B cell (primary cell): ENCODE data around the gene PCYOX1L. TPM values are rescaled to one million over a fixed set of nuclear protein-coding genes. Genes with fewer than 3 reads are reported as not detected.

ENCODE experiments used
- ATAC-seq: fragments of 200-7000 bp; cut with Tn5 transposase; one replicate; pipeline ENCODE4 v1.10.0; 2021; ENCODE audit warnings: low read depth, mild to moderate bottlenecking, moderate number of reproducible peaks, moderate library complexity
- CTCF ChIA-PET: fragments of 350-600 bp; sonication (Branson Sonifier 250); formaldehyde crosslinking; loops from one replicate; lab custom pipeline; 2021; ENCODE audit warnings: antibody characterized with exemption, inconsistent platforms; lab: Charles Lee
- POLR2A ChIA-PET: fragments of 350-600 bp; sonication (Branson Sonifier 250); formaldehyde crosslinking; loops from one replicate; lab custom pipeline; 2021; ENCODE audit warnings: antibody characterized with exemption; lab: Charles Lee
- DNase-seq: peaks from one replicate; pipeline ENCODE4 v3.0.0; 2013
- H2AFZ ChIP-seq: 2 replicates; pipeline ENCODE4 v1.6.1; 2012; ENCODE audit warnings: mild to moderate bottlenecking, low read depth, low read length; ENCODE audit not compliant: insufficient read depth, poor library complexity, severe bottlenecking
- H3K27ac ChIP-seq, 2 donors: 1 replicate in 1 of 2; 2 replicates in 1 of 2; pipeline ENCODE4 v1.5.1; 2012 to 2013; ENCODE audit warnings: low read length in 2 of 2, mild to moderate bottlenecking in 2 of 2, moderate library complexity in 1 of 2
- H3K27me3 ChIP-seq, 4 experiments: fragments of 200-600 bp in 1 of 4; sonication (generic) in 1 of 4; replicated peaks in 1 of 4; 1 replicate in 2 of 4; 2 replicates in 2 of 4; pipeline versions ENCODE4 v1.6.1 to v1.7.0; 2013 to 2016; ENCODE audit warnings: low read length in 3 of 4, mild to moderate bottlenecking in 2 of 4, mixed read lengths in 1 of 4, moderate library complexity in 1 of 4; ENCODE audit not compliant: insufficient read depth in 4 of 4, control insufficient read depth in 3 of 4; ENCODE audit errors: control extremely low read depth in 1 of 4
- H3K36me3 ChIP-seq, 2 experiments: replicated peaks in 1 of 2; 1 replicate in 1 of 2; 2 replicates in 1 of 2; pipeline versions ENCODE4 v1.6.1 to v1.7.1; 2013; ENCODE audit warnings: low read length in 1 of 2; ENCODE audit not compliant: insufficient read depth in 2 of 2, control insufficient read depth in 1 of 2; ENCODE audit errors: control extremely low read depth in 1 of 2, extremely low read depth in 1 of 2
- H3K4me1 ChIP-seq, 2 donors: fragments of 200-600 bp in 1 of 2; sonication (generic) in 1 of 2; 1 replicate in 1 of 2; 2 replicates in 1 of 2; pipeline versions ENCODE4 v1.5.1 to v1.6.1; 2013 to 2017; ENCODE audit warnings: low read length in 2 of 2; ENCODE audit not compliant: control insufficient read depth in 2 of 2, insufficient read depth in 2 of 2
- H3K4me2 ChIP-seq: replicated peaks from 2 replicates; pipeline ENCODE3; 2012; ENCODE audit warnings: mild to moderate bottlenecking, low read depth, low read length; ENCODE audit not compliant: poor library complexity, severe bottlenecking
- H3K4me3 ChIP-seq, 5 experiments: fragments of 200-600 bp in 1 of 5; sonication (generic) in 1 of 5; 1 replicate in 3 of 5; 2 replicates in 2 of 5; pipeline versions ENCODE4 v1.5.1 to v1.7.0; 2011 to 2016; ENCODE audit warnings: low read length in 4 of 5, mild to moderate bottlenecking in 4 of 5, low read depth in 2 of 5, control low read depth in 1 of 5, moderate library complexity in 1 of 5; ENCODE audit not compliant: insufficient read depth in 1 of 5; ENCODE audit errors: control extremely low read depth in 1 of 5, extremely low read depth in 1 of 5
- H3K79me2 ChIP-seq: fragments of 200-600 bp; sonication (generic); one replicate; pipeline ENCODE4 v1.6.0; 2016; ENCODE audit warnings: low read length; ENCODE audit not compliant: control insufficient read depth, insufficient read depth
- H3K9ac ChIP-seq: fragments of 200-600 bp; sonication (generic); 2 replicates; pipeline ENCODE4 v1.6.1; 2017; ENCODE audit warnings: mild to moderate bottlenecking, low read length, moderate library complexity
- H3K9me3 ChIP-seq, 3 donors: one replicate each; pipeline versions ENCODE4 v1.6.1 to v1.7.1; 2013; ENCODE audit warnings: low read length in 2 of 3; ENCODE audit not compliant: control insufficient read depth in 2 of 3, insufficient read depth in 1 of 3; ENCODE audit errors: control extremely low read depth in 1 of 3
- H4K20me1 ChIP-seq: 2 replicates; pipeline ENCODE4 v1.6.0; 2012; ENCODE audit warnings: mild to moderate bottlenecking, low read length; ENCODE audit not compliant: insufficient read depth, control insufficient read depth, poor library complexity, severe bottlenecking
- H3K27ac Mint-ChIP-seq: one replicate; pipeline ENCODE4 v1.8.0; 2021; ENCODE audit warnings: mixed read lengths
- H3K27me3 Mint-ChIP-seq: one replicate; pipeline ENCODE4 v1.8.0; 2021; ENCODE audit warnings: mixed read lengths
- H3K4me1 Mint-ChIP-seq: one replicate; pipeline ENCODE4 v1.8.0; 2021; ENCODE audit warnings: mixed read lengths
- H3K4me3 Mint-ChIP-seq: one replicate; pipeline ENCODE4 v1.8.0; 2021; ENCODE audit warnings: mixed read lengths
- H3K9me3 Mint-ChIP-seq: one replicate; pipeline ENCODE4 v1.8.0; 2022; ENCODE audit warnings: mixed read lengths; ENCODE audit not compliant: insufficient read depth
- CTCF ChIP-seq: fragments of 200-600 bp; IDR thresholded peaks from one replicate; pipeline ENCODE4 v1.8.0; 2022; ENCODE audit warnings: antibody characterized with exemption, mild to moderate bottlenecking
- EZH2 ChIP-seq: IDR thresholded peaks from 2 replicates; pipeline ENCODE4 v1.6.1; 2012; ENCODE audit warnings: borderline replicate concordance, low read depth, mild to moderate bottlenecking, moderate library complexity, low read length; ENCODE audit not compliant: insufficient read depth, poor library complexity, severe bottlenecking
- WGBS: methylation state at CpG from one replicate; pipeline ENCODE4 v1.1.5; 2013; ENCODE audit warnings: missing lambda C conversion rate; ENCODE audit not compliant: insufficient coverage; 5-methylcytosine and 5-hydroxymethylcytosine counted together
- intact Hi-C: fragments of 100-400 bp; cut with micrococcal nuclease; formaldehyde crosslinking; loops from one replicate; pipeline ENCODE4 v1.10.0; 2022
- polyA plus RNA-seq: library from polyadenylated mRNA; depleted of rRNA; stranded (reverse); fragments of >200 nt; gene quantifications from 2 replicates; pipeline ENCODE4 v1.2.3, GENCODE V29; 2012
- total RNA-seq, 2 donors: library from RNA; stranded (reverse); fragments of 120-200 nt in 1 of 2; gene quantifications; 1 replicate in 1 of 2; 2 replicates in 1 of 2; pipeline versions ENCODE4 v1.2.3 to v1.2.4, GENCODE V29; 2013 to 2022

Gene PCYOX1L
- total and polyA plus RNA-seq, 2 donors (not counting 1 experiment from before 2014, with no cell fraction given): 11.7 to 19.4 TPM

GRCh38 chr5:149408252-149409099, 50.6 kb downstream of the PCYOX1L start:
- Mint-ChIP-seq H3K27ac (no peak overlapping the region), H3K4me3 (no peak overlapping the region), H3K27me3 (peaks cover 12% of the 10 kb centered on the region), H3K4me1 (no peaks in the 10 kb centered on the region), H3K9me3 (no peaks in the 10 kb centered on the region)
- H3K4me1 ChIP-seq: no peaks in the 10 kb centered on the region
- DNase-seq: no peak
- H3K4me3 ChIP-seq: no peak overlapping the region
- no peak overlapping the region for H2AFZ ChIP-seq
- H3K36me3 ChIP-seq: no peaks in the 10 kb centered on the region
- H3K9me3 ChIP-seq: peaks cover 0 to 2% (median 0%) of the 10 kb centered on the region in 3 donors
- no peaks in the 10 kb centered on the region for H4K20me1 ChIP-seq
- no peak overlapping the region for H3K4me2 ChIP-seq
- peaks cover 0 to 4% (median 2%) of the 10 kb centered on the region in 4 experiments for H3K27me3 ChIP-seq
- no peak overlapping the region for H3K9ac ChIP-seq
- 92% methylated on average over 11 of the region's 12 CpGs for WGBS
- no peak for ATAC-seq
- ChIA-PET POLR2A (no interaction called here), CTCF (no interaction called here)
- TF ChIP-seq CTCF: no peak
- no peak for TF ChIP-seq EZH2
- no peaks in the 10 kb centered on the region for H3K79me2 ChIP-seq
- intact Hi-C loops: no loop called here
- no peak overlapping the region for H3K27ac ChIP-seq

- Mint-ChIP-seq H3K27me3 (peaks cover 12% of the 10 kb centered on the region), H3K4me1 (no peaks in the 10 kb centered on the region), H3K4me3 (no peak overlapping the region), H3K9me3 (no peaks in the 10 kb centered on the region), H3K27ac (no peak overlapping the region)
- ChIA-PET CTCF (interaction anchor here (0.8 kb wide), 1 partner anchor 8 kb away, joined by 3 read pairs; no protein-coding TSS in a partner anchor), POLR2A (no interaction called here)
- H2AFZ ChIP-seq: no peak overlapping the region
- no peak overlapping the region for H3K4me2 ChIP-seq
- H3K4me1 ChIP-seq: no peaks in the 10 kb centered on the region
- H3K79me2 ChIP-seq: no peaks in the 10 kb centered on the region
- DNase-seq: no peak
- TF ChIP-seq EZH2: no peak
- TF ChIP-seq CTCF: no peak
- no peaks in the 10 kb centered on the region for H4K20me1 ChIP-seq
- no peak overlapping the region for H3K9ac ChIP-seq
- no peak for ATAC-seq
- H3K4me3 ChIP-seq: no peak overlapping the region
- no peak overlapping the region for H3K27ac ChIP-seq
- intact Hi-C loops: no loop called here
- H3K36me3 ChIP-seq: no peaks in the 10 kb centered on the region
- peaks cover 0 to 4% (median 2%) of the 10 kb centered on the region in 4 experiments for H3K27me3 ChIP-seq
- WGBS: 91% methylated on average over 4 of the region's 6 CpGs
- H3K9me3 ChIP-seq: peaks cover 0 to 2% (median 0%) of the 10 kb centered on the region in 3 donors
Measured at GRCh38 chr5:149409268-149409948, 51.6 kb downstream of the PCYOX1L start.
